GM15510 (cell line): ENCODE data around the gene CTIF.

Experiments
- POLR2A ChIP-seq: IDR thresholded peaks from 3 replicates; pipeline ENCODE4 v1.6.1; 2011; ENCODE audit warnings: borderline replicate concordance; ENCODE audit not compliant: insufficient read length; ENCODE audit errors: extremely low read depth

CTIF gene

DNA sequence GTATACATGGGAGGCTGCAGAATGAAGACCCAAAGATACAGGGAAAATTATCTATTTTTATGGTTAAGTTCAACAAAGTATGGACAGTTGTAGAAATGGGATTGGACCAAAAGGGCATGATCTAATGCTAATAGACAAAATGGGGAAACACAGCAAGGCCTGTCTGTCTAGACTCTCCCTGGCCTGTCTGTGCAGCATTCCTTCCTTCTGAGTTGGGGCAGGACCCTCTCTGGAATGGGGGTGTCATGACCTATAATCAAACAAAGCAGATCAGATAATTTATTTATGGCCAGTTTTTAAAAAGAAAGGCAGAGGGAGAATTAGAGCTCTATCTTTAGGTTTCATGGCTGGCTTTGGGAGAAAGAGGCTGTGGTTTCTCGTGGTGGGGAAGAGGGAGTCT, 104.4 kb downstream of the CTIF start:
- no peak for TF ChIP-seq POLR2A

DNA sequence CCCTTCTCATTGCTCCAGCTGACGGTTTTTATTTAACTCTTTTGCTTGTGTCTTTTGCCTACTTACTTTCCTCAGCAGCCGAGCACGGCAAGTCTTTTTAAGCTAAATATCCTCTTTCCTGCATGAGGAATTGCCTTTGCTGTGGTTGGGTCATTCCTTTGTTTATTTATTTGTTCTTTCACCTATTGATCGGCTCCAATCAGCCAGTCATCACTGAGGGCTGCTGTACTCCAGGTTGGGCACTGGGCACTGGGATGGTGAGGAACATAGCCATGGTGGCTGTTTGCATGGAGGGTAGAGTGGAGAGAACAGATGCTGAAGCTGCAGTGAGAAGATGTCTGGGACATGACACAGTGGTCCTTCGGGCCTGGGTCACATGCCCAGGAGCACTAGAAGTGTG, 105.2 kb downstream of the CTIF start:
- no peak for TF ChIP-seq POLR2A

DNA sequence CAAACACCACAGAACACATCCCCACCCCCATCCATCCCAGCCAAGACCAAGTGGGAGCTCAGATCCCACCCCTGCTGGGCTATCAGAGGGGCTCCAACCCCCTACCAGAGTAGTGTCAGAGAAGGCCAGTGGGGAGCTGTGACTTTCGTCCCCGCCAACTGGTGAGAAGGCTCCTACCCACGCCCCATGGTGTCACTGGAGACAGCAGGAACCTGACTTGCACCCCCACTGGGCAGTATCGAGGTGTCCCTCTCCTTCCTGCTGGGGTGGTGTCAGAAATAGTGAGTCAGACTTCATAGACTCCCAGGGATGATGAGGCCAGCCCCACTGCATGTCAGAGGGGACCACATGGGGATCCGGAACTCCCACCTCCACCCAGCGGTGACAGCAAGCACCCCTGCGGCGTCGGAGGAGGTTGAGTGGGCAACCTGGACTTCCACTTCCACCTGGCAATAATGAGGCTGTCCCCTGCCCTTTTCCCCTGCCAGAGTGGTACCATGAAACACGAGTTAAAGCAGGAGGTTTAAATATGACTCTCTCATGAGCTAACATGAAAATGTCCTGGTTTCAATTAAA, 106.7 kb downstream of the CTIF start:
- TF ChIP-seq POLR2A, result no peak

DNA sequence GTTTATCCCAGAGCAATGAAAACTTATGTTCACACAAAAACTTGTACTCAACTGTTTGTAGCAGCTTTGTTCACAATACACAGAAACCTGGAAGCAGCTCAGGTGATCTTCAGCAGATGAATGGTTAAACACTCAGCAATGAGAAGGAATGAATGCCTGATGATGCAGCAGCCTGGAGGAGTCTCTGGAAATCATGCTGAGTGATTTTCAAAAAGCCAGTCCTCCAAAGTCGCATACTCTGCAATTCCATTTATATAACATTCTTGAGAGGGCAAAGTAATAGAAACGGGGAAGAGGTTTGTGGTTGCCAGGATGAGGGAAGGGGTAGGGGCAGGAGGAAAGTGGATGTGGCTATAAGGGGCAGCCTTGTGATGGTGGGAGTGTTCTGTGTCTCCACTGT, 108.1 kb downstream of the CTIF start:
- no peak for TF ChIP-seq POLR2A

DNA sequence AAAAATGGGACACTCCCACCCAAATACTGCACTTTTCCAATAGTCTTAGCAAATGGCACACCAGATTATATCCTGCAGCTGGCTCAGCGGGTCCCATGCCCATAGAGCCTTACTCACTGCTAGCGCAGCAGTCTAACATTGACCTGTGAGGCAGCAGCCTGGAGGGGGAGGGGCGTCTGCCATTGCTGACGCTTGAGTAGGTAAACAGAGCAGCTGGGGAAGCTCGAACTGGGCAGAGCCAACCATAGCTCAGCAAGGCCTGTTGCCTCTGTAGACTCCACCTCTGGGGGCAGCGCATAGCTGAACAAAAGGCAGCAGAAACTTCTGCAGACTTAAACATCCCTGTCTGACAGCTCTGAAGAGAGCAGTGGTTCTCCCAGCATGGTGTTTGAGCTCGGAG, 110.4 kb downstream of the CTIF start:
- no peak for TF ChIP-seq POLR2A

DNA sequence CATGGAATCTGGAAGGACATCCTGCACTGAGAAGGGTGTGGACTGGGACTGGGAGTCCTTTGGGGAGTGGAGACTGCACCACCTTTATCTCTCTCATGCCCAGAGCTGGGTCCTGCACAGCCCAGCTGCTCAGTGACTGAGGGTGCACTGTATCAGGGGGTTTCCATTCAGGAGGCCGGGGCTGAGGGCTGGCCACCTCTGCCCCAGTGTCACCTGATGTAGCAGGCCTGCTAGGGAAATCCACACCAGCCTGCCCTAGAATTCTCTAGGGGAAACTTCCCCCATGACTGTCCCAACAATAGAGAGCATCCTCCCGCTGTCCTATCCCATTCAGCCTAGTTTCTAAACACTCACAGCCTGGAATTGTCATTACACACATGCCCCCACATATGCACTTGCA, 116.7 kb downstream of the CTIF start:
- no peak for TF ChIP-seq POLR2A

DNA sequence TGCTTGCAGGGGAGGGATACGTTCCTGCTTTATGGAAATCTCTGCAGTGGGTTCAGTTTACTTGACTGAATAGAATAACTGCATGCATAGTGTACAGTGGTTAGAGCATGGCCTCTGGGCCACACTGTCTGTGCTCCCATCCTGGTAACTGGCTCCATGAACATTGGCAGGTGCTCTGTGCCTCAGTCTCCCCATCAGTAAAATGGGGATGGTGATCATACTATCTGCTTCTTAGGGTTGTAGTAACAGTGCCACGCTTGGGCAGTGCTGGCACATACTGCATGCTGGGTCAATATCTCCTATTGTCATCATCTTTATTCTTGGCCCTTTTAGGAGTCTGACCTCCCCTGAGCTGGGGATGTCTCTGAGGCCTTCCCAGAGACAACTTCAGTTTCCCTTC, 117.3 kb downstream of the CTIF start:
- no peak for TF ChIP-seq POLR2A

DNA sequence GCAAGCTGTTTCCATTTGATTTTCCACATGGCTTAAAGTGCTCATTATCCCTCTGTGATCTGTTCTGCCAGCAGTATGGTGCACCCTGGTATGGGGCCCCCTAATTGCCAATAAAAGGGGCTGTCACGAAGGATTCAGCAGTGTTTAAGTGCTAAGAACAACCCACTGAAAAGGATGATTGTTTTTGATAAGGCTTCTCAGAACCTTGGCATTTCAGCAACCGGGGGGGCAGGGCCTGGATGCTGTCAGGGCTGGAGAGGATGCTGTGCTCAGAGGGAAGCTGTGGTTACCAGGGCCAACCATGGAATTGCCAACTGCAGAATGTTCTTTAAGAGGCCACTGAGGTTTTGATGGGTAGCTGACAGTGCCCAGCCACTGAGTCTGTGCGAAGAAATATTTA, 117.8 kb downstream of the CTIF start:
- TF ChIP-seq POLR2A, result no peak

DNA sequence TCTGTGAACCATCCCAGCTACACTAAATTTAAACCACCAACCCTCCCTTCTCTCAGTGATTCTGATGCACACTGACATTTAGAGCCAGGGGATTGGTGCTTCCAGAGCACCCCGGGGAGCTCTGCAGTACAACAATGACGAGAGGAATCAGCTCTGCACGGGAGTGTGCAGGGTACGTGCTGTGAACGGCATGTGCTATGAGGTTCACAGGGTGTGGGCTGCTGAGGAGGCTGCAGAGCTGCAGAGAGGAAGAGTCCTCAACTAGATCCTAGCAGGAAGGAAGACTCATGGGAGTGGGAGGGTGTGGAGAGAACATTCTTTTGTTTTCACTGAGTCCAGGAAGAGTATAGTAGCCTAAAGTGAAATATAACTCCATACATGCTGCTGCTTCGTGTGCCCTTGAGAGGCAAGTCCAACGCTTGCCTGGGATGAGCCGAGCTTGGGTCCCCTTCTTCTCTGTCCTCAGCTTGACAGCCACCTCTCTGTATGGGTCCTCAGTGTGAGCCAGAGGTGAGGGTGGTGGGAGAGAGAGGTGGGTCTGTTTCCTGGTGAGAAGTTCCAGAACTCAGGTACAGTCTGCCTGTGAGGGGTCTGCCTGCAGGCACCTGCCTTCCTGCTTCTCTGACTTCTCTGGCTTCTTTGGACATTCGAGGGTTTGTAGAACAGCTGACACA, 118.8 kb downstream of the CTIF start:
- TF ChIP-seq POLR2A, result no peak

DNA sequence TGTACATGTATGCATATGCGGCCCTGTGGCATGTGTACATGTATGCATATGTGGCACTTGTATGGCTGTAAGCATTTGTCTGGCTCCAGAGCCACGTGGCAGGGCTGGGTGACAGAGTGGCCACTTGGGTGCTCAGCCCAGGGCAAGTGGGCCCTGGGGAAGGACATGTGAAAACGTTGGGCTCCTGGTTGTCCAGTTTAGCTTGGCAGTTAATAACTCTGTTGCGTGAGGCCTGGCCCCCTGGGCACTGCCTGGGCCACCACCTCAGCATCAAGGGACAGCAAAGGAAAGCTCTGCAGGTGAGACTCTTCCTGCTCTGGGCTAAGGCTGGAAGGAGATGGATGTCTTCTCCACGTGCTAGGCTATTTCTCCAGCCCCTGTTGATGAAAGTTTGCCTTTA, 119.9 kb downstream of the CTIF start:
- TF ChIP-seq POLR2A, result no peak

DNA sequence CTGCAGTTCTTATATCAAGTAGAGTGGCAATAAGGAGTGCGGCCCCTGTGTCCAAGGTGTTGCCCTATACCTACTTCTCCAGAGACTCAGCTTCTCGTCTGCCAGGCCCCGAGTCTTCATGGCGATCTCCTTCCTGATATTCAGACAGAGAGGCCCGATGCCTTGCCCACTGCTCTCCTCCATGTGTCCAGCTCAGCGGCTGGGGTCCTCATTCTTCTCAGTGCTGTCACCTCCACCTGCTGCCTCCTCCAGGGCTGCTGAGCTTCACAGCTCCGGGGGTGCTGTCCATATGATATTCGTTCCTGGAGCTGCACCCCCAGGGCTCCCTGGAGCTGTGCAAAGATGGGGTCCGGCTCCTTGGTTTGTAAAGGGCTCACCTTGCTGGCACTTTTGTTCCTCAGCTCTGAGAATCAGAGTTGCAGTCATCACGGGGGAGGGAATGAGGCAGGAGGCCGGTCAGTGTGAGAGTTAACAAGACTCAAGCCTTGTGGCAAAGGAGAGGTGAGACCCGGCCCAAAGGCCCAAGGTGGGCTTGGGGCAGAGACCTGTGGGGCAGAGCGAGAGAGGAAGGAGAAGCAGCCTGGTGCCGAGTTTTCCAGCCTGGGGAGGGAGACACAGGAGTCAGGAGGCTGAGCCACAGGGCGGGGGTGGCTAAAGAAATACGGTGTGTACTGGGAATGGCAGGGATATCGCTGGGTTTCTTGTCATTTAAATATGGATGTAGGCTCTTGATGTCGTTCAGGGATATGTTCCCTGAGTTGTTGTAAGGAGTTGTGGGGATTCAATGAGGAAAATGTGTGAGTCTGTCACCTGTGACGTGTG, 120.6 kb downstream of the CTIF start:
- TF ChIP-seq POLR2A, result no peak

DNA sequence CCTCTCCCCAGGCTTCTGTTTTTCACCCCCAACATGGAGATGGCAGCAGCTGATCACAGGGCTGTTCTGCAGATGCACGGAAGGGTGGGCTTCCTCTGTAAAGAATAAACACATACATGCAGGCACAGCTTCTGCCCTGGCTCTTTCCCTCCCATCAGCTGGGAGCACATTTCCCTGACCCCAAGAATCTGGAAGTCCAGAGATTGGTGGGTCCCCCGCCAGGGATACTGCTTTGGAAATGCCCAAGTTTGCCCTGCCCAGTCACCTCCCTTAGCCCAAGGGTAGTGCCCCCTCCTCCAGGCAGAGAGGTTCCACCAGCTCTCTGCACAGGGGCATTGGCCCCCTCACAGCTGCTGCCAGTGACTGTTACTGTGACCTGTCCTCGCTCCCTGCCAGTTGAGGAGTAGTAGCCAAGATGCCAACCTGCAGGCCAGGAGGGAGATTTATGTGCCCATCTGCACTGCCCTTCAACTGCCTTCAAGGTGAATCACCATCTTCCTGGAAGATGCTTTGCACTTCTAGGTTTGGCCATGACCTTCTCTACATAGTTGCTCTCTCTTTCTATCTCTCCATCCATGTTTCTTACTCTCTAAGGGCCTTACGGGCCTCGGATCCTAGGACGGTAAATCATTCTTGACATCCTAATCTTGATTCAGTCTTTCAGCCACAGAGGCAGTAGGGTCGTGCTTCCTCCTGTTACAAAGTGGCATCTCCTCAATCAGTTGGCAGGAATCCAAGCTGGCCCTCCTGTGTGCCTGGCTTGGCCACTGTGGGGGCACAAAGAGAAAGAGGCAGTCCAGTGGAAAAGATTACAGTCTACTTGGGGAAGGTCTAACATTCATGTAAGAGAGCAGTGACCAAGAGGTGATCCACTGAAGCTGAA, 121.8 kb downstream of the CTIF start:
- TF ChIP-seq POLR2A, result no peak

DNA sequence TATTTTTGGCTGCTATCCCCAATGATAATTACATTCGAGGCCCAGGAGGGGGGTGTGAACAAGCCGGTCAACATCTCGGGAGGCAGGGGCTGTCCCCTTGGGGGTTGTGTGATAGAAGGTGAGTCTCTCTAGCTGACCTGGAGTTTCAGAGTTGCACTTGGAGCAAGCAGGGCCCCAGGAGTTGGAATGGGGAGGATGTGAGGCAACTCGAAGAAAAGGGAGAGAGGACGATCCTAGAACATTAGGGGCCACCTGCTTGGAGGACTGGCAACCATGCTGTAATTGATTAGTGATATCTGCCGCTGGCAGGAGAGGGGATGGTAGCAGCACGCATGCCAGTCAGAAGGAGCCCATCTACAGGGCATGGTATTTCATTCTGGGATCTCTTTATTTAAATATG, 122.6 kb downstream of the CTIF start:
- no peak for TF ChIP-seq POLR2A

DNA sequence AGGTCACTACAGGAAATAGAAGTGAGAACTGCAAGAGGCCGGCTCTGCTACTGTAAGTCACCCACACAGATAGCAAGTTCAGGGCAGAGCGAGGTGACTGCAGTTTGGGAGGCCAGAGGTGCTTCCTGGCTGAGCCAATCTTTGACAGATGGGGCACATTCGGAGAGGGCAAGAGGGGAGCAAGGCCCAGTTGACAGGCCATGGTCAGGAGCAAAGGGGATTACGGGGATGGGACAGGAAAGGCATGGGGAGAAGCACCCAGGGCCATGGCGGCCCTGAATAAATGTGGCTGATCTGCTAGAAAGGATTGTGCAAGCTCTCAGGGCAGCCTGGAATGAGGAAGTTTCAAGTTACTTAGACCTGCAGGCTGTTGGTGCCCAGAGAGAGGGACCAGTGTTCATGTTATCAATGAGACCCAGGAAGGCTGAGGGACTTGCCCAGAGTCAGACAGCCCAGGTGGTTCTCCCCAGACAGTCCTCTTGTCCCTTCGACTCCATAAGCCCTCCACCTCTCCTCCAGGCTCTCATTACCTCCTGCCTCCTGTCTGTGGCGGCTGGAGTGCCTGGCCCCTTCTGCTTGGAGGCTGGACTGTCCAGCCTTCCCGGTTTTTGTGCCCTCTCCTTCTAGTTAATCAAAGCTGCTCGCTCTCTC, 123.3 kb downstream of the CTIF start:
- TF ChIP-seq POLR2A, result no peak
